ENCODE measurements around the gene ZKSCAN2. TPM values are rescaled to one million over a fixed set of nuclear protein-coding genes. Genes with fewer than 3 reads are reported as not detected.

The ZKSCAN2 gene
- total and polyA plus RNA-seq, 2 of the 4 experiments (the other 2 are of a cell fraction): 1.6 to 3.8 TPM

- 80% methylated on average over 1 of the region's 8 CpGs; no CpG with 5 or more reads in 1 of the 2 experiments for WGBS, 2 experiments (ENCODE audit: extremely low coverage in 2 of 2, insufficient read length in 1 of 2)
- Histone ChIP-seq H3K9ac (ENCODE audit: low read depth, low read length) (no peak overlapping the region), H2AK9ac (replicated peaks; ENCODE audit: low read depth, low read length, poor library complexity) (no peak overlapping the region), H3K4me2 (ENCODE audit: low read depth, low read length) (no peak overlapping the region), H4K20me1 (ENCODE audit: insufficient read depth, low read length) (no peaks in the 10 kb centered on the region), H3K36me3 (ENCODE audit: control insufficient read depth, insufficient read depth, low read length) (no peaks in the 10 kb centered on the region), H4K91ac (ENCODE audit: insufficient read depth, low read depth, low read length) (no peak overlapping the region), H4K8ac (ENCODE audit: low read depth in 2 of 2, low read length in 2 of 2) (no peak overlapping the region), H3K4ac (ENCODE audit: low read depth, low read length) (no peak overlapping the region), H2BK5ac (ENCODE audit: low read depth, low read length, poor library complexity, severe bottlenecking) (no peak overlapping the region), H2AK5ac (ENCODE audit: low read depth, low read length) (no peak overlapping the region), H3K4me3 (ENCODE audit: insufficient read depth, low read depth, low read length) (no peak overlapping the region), H3K23ac (ENCODE audit: low read depth, low read length) (no peak overlapping the region), H3K4me1 (ENCODE audit: control insufficient read depth, insufficient read depth, low read length) (no peaks in the 10 kb centered on the region), H3K18ac (ENCODE audit: low read depth, low read length) (no peak overlapping the region), H3K56ac (ENCODE audit: extremely low read depth, insufficient read depth, low read length) (no peak overlapping the region), H3K79me1 (ENCODE audit: low read depth in 1 of 2, low read length in 2 of 2) (no peaks in the 10 kb centered on the region), H3K27ac (ENCODE audit: insufficient read depth, low read length) (no peak overlapping the region), H3K27me3 (ENCODE audit: control insufficient read depth, insufficient read depth, low read length) (peaks cover 6% of the 10 kb centered on the region), H2BK20ac (ENCODE audit: low read depth, low read length) (no peak overlapping the region), H2BK120ac (ENCODE audit: low read depth, low read length) (no peak overlapping the region), H4K5ac (ENCODE audit: low read depth, low read length) (no peak overlapping the region), H2AFZ (replicated peaks; ENCODE audit: low read length, poor library complexity) (no peak overlapping the region), H3K9me1 (ENCODE audit: insufficient read depth, low read length) (no peaks in the 10 kb centered on the region), H3K9me3 (ENCODE audit: control insufficient read depth, insufficient read depth, low read length) (no peaks in the 10 kb centered on the region), H2BK15ac (ENCODE audit: low read depth, low read length) (no peak overlapping the region), H3K14ac (replicated peaks; ENCODE audit: low read depth, low read length) (no peak overlapping the region)
- no peak for TF ChIP-seq CEBPB (IDR thresholded peaks at IDR 0.05; ENCODE audit: low read depth, low read length)
- intact Hi-C loops (cut with micrococcal nuclease) (loop anchor here (10.0 kb wide), 1 partner anchor 388 kb away; no protein-coding TSS in a partner anchor), dilution Hi-C loops (cut with HindIII; ENCODE audit: low sequenced_read_pairs, unreplicated experiment) (no loop called here), in situ Hi-C loops (cut with MboI; ENCODE audit: low sequenced_read_pairs) (loop anchor here (10.0 kb wide), 1 partner anchor 98 kb away; no protein-coding TSS in a partner anchor)
- CTCF ChIA-PET: interaction anchor here (0.6 kb wide), 1 partner anchor 868 kb away, joined by 3 read pairs; no protein-coding TSS in a partner anchor
- no peak for ATAC-seq (ENCODE audit: low read depth)
- POLR2A ChIA-PET (ENCODE audit: unreplicated experiment): no interaction called here
- no peak for DNase-seq
- no TSS peak for BruUV-seq (replicated peaks)
Measured at GRCh38 chr16:25222959-25223358, 34.7 kb downstream of the ZKSCAN2 start.

Data from IMR-90 (cell line).